Stimulated activated CD4-positive, alpha-beta T cell treated with anti-CD3 and anti-CD28 coated beads, Interleukin-15, amount 100 ng/mL, for 1 hour (primary cell): ENCODE data around the gene MAPKBP1.

Experiments
- DNase-seq, 2 donors: peaks; one replicate each; pipeline ENCODE4 v3.0.0-alpha.2; 2020; ENCODE audit warnings: low read depth in 1 of 2, low spot score in 1 of 2

The MAPKBP1 gene

GRCh38 chr15:41782371-41783282 lies 8.3 kb downstream of the MAPKBP1 start:
- DNase-seq, result no peak

- DNase-seq, result no peak
Measured at GRCh38 chr15:41783296-41783695, 9.0 kb downstream of the MAPKBP1 start.

- DNase-seq, result no peak
Measured at GRCh38 chr15:41788262-41788661, 14.0 kb downstream of the MAPKBP1 start.

- no peak for DNase-seq
Measured at GRCh38 chr15:41789236-41789635, 15.0 kb downstream of the MAPKBP1 start.

- DNase-seq, result no peak
Measured at GRCh38 chr15:41789662-41790061, 15.4 kb downstream of the MAPKBP1 start.

GRCh38 chr15:41790169-41790568 lies 15.9 kb downstream of the MAPKBP1 start:
- no peak for DNase-seq

GRCh38 chr15:41790756-41791546 lies 16.7 kb downstream of the MAPKBP1 start:
- no peak for DNase-seq

- DNase-seq, result no peak
Measured at GRCh38 chr15:41791547-41791937, 17.3 kb downstream of the MAPKBP1 start.

GRCh38 chr15:41792000-41792637 lies 17.8 kb downstream of the MAPKBP1 start:
- DNase-seq, result no peak

GRCh38 chr15:41794081-41794480 lies 19.8 kb downstream of the MAPKBP1 start:
- DNase-seq, result no peak

- DNase-seq, result no peak
Measured at GRCh38 chr15:41795996-41796856, 21.9 kb downstream of the MAPKBP1 start.

GRCh38 chr15:41797201-41797944 lies 23.1 kb downstream of the MAPKBP1 start:
- no peak for DNase-seq

GRCh38 chr15:41798607-41799487 lies 24.6 kb downstream of the MAPKBP1 start:
- DNase-seq, result no peak

- no peak for DNase-seq
Measured at GRCh38 chr15:41799488-41799805, 25.2 kb downstream of the MAPKBP1 start.

GRCh38 chr15:41801185-41801584 lies 26.9 kb downstream of the MAPKBP1 start:
- no peak for DNase-seq

GRCh38 chr15:41801850-41802455 lies 27.7 kb downstream of the MAPKBP1 start:
- no peak for DNase-seq

GRCh38 chr15:41804361-41804760 lies 30.1 kb downstream of the MAPKBP1 start:
- DNase-seq, result no peak

GRCh38 chr15:41804916-41805666 lies 30.8 kb downstream of the MAPKBP1 start:
- no peak for DNase-seq
